DOHH2 (cell line): ENCODE results near the gene KCNH3.

ENCODE experiments used
- H3F3A ChIP-seq: fragments of 200-600 bp; sonication (generic), shearing (Covaris generic); 2 replicates; pipeline ENCODE4 v1.6.0; 2016; ENCODE audit warnings: antibody characterized with exemption, mild to moderate bottlenecking; ENCODE audit not compliant: control insufficient read depth, insufficient read depth
- H3K27ac ChIP-seq: fragments of 200-600 bp; sonication (generic); 2 replicates; pipeline ENCODE4 v1.5.1; 2014; ENCODE audit warnings: low read depth, mild to moderate bottlenecking, low read length, moderate library complexity
- H3K27me3 ChIP-seq: fragments of 200-600 bp; sonication (generic); 2 replicates; pipeline ENCODE4 v1.6.1; 2014; ENCODE audit warnings: mild to moderate bottlenecking, low read length, mixed read lengths; ENCODE audit not compliant: control insufficient read depth
- H3K36me3 ChIP-seq: fragments of 200-600 bp; sonication (generic); 2 replicates; pipeline ENCODE4 v1.6.1; 2014; ENCODE audit warnings: mild to moderate bottlenecking, low read length, moderate library complexity, mixed read lengths; ENCODE audit not compliant: control insufficient read depth
- H3K4me1 ChIP-seq: fragments of 200-600 bp; sonication (generic); 2 replicates; pipeline ENCODE4 v1.6.1; 2014; ENCODE audit warnings: mild to moderate bottlenecking, low read length, mixed read lengths; ENCODE audit not compliant: control insufficient read depth
- H3K4me2 ChIP-seq: fragments of 200-600 bp; sonication (generic); 2 replicates; pipeline ENCODE4 v1.6.0; 2014; ENCODE audit warnings: mild to moderate bottlenecking, low read length, moderate library complexity
- H3K4me3 ChIP-seq: fragments of 200-600 bp; sonication (generic); 2 replicates; pipeline ENCODE4 v1.5.1; 2014; ENCODE audit warnings: mild to moderate bottlenecking, low read length, mixed read lengths
- H3K79me2 ChIP-seq: fragments of 200-600 bp; sonication (generic); 2 replicates; pipeline ENCODE4 v1.6.1; 2014; ENCODE audit warnings: mild to moderate bottlenecking, low read length, mixed read lengths; ENCODE audit not compliant: control insufficient read depth
- H3K9me2 ChIP-seq: fragments of 200-600 bp; sonication (generic); replicated peaks from 2 replicates; pipeline ENCODE4 v1.6.1; 2014; ENCODE audit warnings: mild to moderate bottlenecking, low read length, mixed read lengths; ENCODE audit not compliant: control insufficient read depth
- H3K9me3 ChIP-seq: fragments of 200-600 bp; sonication (generic); 2 replicates; pipeline ENCODE4 v1.6.1; 2014; ENCODE audit warnings: antibody characterized with exemption, low read length, mixed read lengths; ENCODE audit not compliant: control insufficient read depth, insufficient read depth
- H4K20me1 ChIP-seq: fragments of 200-600 bp; sonication (generic); 2 replicates; pipeline ENCODE4 v1.6.0; 2014; ENCODE audit warnings: low read depth, mild to moderate bottlenecking, antibody characterized with exemption, low read length, moderate library complexity; ENCODE audit not compliant: control insufficient read depth, insufficient read depth
- CTCF ChIP-seq: fragments of 200-600 bp; sonication (generic); IDR thresholded peaks from one replicate; pipeline ENCODE4 v1.5.1; 2014; ENCODE audit warnings: antibody characterized with exemption, mild to moderate bottlenecking, low read depth, low read length; ENCODE audit not compliant: poor library complexity, severe bottlenecking
- EZH2phosphoT487 ChIP-seq: fragments of 200-600 bp; sonication (generic); IDR thresholded peaks from 2 replicates; pipeline ENCODE4 v1.6.1; 2017; ENCODE audit warnings: borderline replicate concordance, mild to moderate bottlenecking, antibody characterized with exemption, low read length, moderate library complexity, mixed read lengths

KCNH3 gene

GRCh38 chr12:49541140-49541861, 2.5 kb downstream of the KCNH3 start:
- no peaks in the 10 kb centered on the region for H3K79me2 ChIP-seq
- no peaks in the 10 kb centered on the region for H3K9me2 ChIP-seq
- no peaks in the 10 kb centered on the region for H3K36me3 ChIP-seq
- peaks cover 12% of the 10 kb centered on the region for H3F3A ChIP-seq
- H3K4me2 ChIP-seq, result no peak overlapping the region
- peaks cover 10% of the 10 kb centered on the region for H3K27me3 ChIP-seq
- H3K4me3 ChIP-seq, result no peak overlapping the region
- H4K20me1 ChIP-seq, result no peaks in the 10 kb centered on the region
- no peaks in the 10 kb centered on the region for H3K9me3 ChIP-seq
- H3K27ac ChIP-seq, result no peak overlapping the region
- H3K4me1 ChIP-seq, result peaks cover 66% of the 10 kb centered on the region
- TF ChIP-seq EZH2phosphoT487 (no peak), CTCF (no peak)

GRCh38 chr12:49541911-49542505, 3.2 kb downstream of the KCNH3 start:
- Histone ChIP-seq H3K4me2 (no peak overlapping the region), H3K4me1 (peaks cover 59% of the 10 kb centered on the region), H3K36me3 (no peaks in the 10 kb centered on the region), H3K79me2 (no peaks in the 10 kb centered on the region), H3K9me3 (no peaks in the 10 kb centered on the region), H3K9me2 (no peaks in the 10 kb centered on the region), H3F3A (peaks cover 6% of the 10 kb centered on the region), H3K27ac (no peak overlapping the region), H3K27me3 (peaks cover 10% of the 10 kb centered on the region), H4K20me1 (no peaks in the 10 kb centered on the region), H3K4me3 (no peak overlapping the region)
- no peak for TF ChIP-seq CTCF
- no peak for TF ChIP-seq EZH2phosphoT487

GRCh38 chr12:49542592-49543160, 3.8 kb downstream of the KCNH3 start:
- H3K4me1 ChIP-seq, result peaks cover 52% of the 10 kb centered on the region
- no peaks in the 10 kb centered on the region for H3K9me2 ChIP-seq
- no peaks in the 10 kb centered on the region for H3K9me3 ChIP-seq
- H3K27ac ChIP-seq, result no peak overlapping the region
- no peaks in the 10 kb centered on the region for H3K79me2 ChIP-seq
- no peak overlapping the region for H3K4me2 ChIP-seq
- no peaks in the 10 kb centered on the region for H3K36me3 ChIP-seq
- H3K27me3 ChIP-seq, result peaks cover 10% of the 10 kb centered on the region
- no peaks in the 10 kb centered on the region for H3F3A ChIP-seq
- H3K4me3 ChIP-seq, result no peak overlapping the region
- H4K20me1 ChIP-seq, result no peaks in the 10 kb centered on the region
- TF ChIP-seq EZH2phosphoT487, result no peak
- no peak for TF ChIP-seq CTCF
